HG03175 (cell line): ENCODE data around the gene RAD18.

Experiments used
- ATAC-seq: cut with Tn5 transposase; IDR thresholded peaks from one replicate; pipeline ENCODE4 v1.9.1; 2021; ENCODE audit warnings: mild to moderate bottlenecking, moderate library complexity; ENCODE audit not compliant: unreplicated experiment

Gene RAD18

DNA sequence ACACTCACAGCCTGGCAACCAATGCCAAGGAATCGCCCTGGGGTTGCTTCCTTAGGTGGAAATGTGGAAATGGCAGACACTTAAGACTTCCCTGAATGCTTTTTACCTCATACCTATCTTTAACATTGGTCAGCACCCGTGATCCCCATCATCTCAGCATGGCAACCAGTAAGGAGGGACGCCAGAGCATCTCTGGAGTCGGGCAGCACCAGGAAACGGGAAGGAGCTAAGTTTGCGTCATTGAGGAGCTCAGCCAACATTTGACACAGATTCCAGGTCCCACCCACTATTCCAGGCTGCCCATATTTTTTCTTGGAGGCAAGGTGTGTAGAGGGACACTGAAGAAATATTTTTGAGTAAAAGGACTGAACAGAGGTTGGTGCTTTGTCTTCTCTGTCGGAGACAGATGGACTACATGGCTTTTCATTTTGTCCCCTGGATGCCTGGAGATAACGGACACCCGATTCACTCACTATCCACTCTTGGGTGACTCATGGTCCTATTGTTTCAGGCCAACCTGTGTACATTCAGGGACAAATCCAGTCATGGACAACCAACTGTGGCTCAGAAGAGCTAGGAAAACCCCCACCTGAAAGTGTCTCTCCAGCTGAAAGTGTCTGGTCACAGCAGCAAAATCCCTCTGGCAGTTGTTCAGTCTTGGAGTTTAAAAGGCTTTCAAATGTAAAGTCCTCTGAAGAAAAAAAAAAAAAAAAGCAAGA is 123.5 kb downstream of the RAD18 start:
- ATAC-seq, result no peak

DNA sequence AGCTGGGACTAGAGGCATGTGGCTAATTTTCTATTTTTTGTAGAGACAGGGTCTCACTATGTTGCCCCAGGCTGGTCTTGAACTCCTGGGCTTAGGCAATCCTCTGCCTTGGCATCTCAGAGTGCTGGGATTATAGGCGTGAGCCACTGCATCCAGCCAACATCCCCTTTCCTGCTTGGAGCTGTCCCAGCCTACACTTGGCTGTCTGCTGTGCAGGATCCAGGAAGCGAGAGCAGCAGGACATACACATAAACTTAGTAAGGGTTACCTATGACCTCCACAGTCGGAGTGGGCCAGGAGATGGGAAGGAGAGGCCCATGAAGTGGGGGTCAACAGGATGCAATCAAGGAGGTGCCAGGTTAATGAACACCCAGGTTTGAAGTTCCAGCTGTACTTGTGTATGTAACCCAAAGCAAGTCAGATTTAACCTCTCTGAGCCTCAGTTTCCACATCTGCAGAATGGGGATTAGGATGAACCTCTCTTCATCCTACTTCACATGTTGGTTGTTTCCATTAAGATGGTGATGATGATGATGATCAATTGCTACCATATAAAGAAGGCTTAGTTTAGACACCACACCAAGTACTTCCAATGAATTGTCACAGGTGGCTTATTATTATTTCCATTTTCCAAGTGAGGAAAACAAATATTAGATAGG is 124.4 kb downstream of the RAD18 start:
- ATAC-seq, result no peak

DNA sequence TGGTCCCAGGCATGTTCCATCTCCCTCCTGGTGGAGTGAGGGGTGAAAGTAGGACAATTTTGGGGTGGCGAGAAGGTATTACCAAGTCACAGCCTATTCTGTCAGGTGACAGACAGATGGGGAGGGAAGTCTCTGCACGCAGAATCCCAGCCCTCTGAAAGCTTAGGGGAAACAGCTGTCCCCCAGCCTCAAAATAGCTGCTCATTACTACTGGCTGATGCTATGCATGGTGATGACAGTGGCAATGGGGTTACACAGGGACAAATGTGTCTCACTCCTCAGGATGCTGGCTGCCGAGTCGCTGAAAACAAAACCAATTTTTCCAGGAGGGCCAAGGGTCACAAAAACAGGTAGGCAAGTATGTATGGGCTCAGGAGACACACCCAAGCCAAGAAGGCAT is 125.0 kb downstream of the RAD18 start:
- no peak for ATAC-seq

DNA sequence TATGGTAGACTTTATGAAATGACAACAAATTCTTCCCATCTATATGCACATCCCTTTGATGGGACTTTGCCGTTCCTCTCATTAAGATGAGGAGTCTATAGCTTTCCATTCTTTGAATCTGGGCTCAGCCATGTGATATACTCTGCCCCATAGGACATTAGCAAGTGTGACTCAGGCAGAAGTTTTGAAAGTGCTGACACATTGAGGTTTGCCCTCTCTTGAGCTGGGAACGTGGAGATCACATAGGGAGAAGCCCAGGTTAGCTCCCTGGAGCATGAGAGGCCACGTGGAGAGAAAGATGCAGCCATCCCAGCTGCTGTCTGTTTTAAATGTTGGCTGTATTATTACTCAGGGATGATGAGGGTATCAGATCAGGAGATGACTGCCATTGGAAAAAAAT is 126.1 kb downstream of the RAD18 start:
- ATAC-seq, result no peak

DNA sequence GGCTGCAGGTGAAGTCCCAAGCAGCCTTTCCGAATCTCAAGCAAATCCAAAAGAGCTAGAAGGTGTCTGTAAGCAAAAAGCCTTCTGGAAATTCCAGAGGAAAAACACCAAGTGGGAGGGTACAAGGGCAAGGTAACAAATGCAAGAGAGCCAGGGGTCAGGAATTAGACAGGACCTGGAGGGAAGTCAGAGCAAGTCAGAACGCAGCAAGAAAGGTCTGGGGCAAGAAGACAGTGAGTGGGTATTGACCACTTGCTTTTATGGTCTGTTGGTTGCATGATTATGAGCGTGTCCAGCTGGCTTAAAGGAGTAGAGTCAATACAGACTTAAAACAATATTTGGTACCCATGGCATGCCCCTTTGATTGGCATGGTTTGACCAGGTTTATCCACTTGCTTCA is 127.2 kb downstream of the RAD18 start:
- ATAC-seq, result no peak

DNA sequence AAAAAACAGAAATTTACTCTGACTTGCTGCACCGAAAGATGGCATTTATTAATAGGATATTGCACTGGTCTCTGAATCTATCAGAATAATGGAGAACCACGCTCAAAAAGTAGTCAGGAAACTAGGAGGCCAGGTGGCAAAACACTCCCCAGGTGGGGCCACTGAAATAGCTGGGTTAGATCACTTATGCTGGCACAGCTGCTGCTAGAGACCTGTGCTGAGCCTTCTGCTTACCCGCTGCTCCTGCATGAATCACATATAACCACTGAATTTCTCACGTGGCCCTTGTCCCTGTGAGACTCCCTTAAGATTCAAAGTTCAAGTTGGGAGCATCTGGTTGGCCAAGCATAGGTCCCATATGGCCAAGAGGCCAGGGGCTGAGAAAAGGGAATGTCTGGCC is 127.9 kb downstream of the RAD18 start:
- ATAC-seq, result no peak

DNA sequence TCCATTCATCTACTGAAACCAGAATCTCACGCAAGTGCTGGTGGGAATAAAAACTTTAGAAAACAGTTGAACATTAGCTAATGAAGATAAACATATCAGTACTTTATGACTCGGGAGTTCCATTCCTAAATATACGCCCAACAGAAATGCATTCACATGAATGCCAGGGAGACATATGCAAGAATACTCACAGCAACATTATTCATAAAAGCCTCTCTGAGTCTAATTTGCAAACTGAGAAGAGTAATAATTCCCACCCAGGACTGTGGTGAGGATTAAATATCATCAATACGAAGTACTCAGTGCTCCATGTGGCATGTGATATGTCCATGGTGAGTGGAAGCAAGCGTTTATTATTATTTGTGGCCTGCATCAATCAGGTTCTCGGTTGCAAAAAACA is 128.3 kb downstream of the RAD18 start:
- ATAC-seq, result no peak

DNA sequence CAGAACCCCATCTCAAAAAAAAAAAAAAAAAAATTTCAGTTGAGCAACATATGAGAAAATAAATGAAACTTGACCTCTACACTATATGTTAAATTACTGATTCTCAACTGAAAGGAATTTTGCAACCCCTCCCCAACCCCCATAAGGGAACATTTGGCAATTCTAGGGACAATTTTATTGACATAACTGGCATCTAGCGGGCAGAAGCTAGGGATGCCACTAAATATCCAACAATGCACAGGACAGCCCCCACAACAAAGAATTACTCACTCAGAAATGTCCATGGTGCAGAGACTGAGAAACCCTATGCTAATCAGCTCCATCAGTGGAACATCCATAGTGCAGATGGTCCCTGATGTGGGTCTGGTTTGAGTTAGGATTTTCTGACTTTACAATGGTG is 135.6 kb downstream of the RAD18 start:
- ATAC-seq, result no peak
